Small intestine (tissue), 7 donors: ENCODE data around the gene FOXP3. TPM values are rescaled to one million over a fixed set of nuclear protein-coding genes. Genes with fewer than 3 reads are reported as not detected.

Source experiments
- DNase-seq, 2 donors: peaks; one replicate each; pipeline versions ENCODE4 v3.0.0 to v3.0.0-alpha.2; 2013
- FAIRE-seq: peaks from 2 replicates; lab custom pipeline; 2012; peaks lifted over from hg19 to GRCh38; lab: Jason Lieb, UNC
- H3K27ac ChIP-seq, 3 donors: one replicate each; pipeline ENCODE4 v1.5.1; 2013; ENCODE audit warnings: low read length in 2 of 3, mild to moderate bottlenecking in 2 of 3, control low read depth in 1 of 3, inconsistent platforms in 1 of 3, low read depth in 1 of 3, moderate library complexity in 1 of 3
- H3K27me3 ChIP-seq, 3 donors: one replicate each; pipeline ENCODE4 v1.6.1; 2013; ENCODE audit warnings: low read length in 3 of 3, inconsistent platforms in 1 of 3; ENCODE audit not compliant: control insufficient read depth in 3 of 3, insufficient read depth in 3 of 3
- H3K36me3 ChIP-seq, 3 donors: one replicate each; pipeline ENCODE4 v1.6.1; 2013; ENCODE audit warnings: low read length in 3 of 3, inconsistent platforms in 1 of 3, low read depth in 1 of 3, mild to moderate bottlenecking in 1 of 3, moderate library complexity in 1 of 3; ENCODE audit not compliant: control insufficient read depth in 3 of 3, insufficient read depth in 2 of 3
- H3K4me1 ChIP-seq, 3 donors: one replicate each; pipeline ENCODE4 v1.6.1; 2013; ENCODE audit warnings: low read length in 2 of 3, inconsistent platforms in 1 of 3, low read depth in 1 of 3, mild to moderate bottlenecking in 1 of 3, moderate library complexity in 1 of 3; ENCODE audit not compliant: control insufficient read depth in 3 of 3, insufficient read depth in 2 of 3
- H3K4me3 ChIP-seq, 3 donors: one replicate each; pipeline ENCODE4 v1.5.1; 2013; ENCODE audit warnings: low read length in 3 of 3, control low read depth in 1 of 3, inconsistent platforms in 1 of 3, low read depth in 1 of 3, mild to moderate bottlenecking in 1 of 3, moderate library complexity in 1 of 3
- H3K9me3 ChIP-seq, 2 donors: one replicate each; pipeline ENCODE4 v1.6.1; 2013; ENCODE audit warnings: low read depth in 1 of 2, low read length in 1 of 2; ENCODE audit not compliant: control insufficient read depth in 2 of 2, insufficient read depth in 1 of 2
- WGBS, 3 donors: extraction: QIAGEN DNeasy Blood & Tissue Kit; methylation state at CpG; one replicate each; pipeline ENCODE4 v1.1.7; 2013; 5-methylcytosine and 5-hydroxymethylcytosine counted together
- polyA plus RNA-seq, 4 donors: library from polyadenylated mRNA; stranded (reverse) in 3 of 4; unstranded in 1 of 4; fragments of 200-250 nt in 3 of 4; fragments of 120-200 nt in 1 of 4; gene quantifications; one replicate each; pipeline versions ENCODE4 v1.2.1 to v1.2.3, GENCODE V29; 2013
- donor health status: healthy with polysubstance abuse.
- donor health status: control.
- donor health status: control.
- donor health status: Bipolar disorder and iron deficiency.
- donor health status: healthy.

FOXP3 gene
- polyA plus RNA-seq, 4 donors: 0.31 to 0.47 TPM; not detected in 2

- H3K4me3 ChIP-seq: no peak overlapping the region
- H3K4me1 ChIP-seq: no peaks in the 10 kb centered on the region
- H3K27ac ChIP-seq: no peak overlapping the region
- 91 to 93% (median 92%) methylated on average over 14 to 17 of the region's 17 CpGs for WGBS, 3 donors
- DNase-seq: no peak
- no peaks in the 10 kb centered on the region for H3K27me3 ChIP-seq
- FAIRE-seq: no peak
- no peaks in the 10 kb centered on the region for H3K36me3 ChIP-seq
- H3K9me3 ChIP-seq: no peaks in the 10 kb centered on the region
Measured at GRCh38 chrX:49260221-49260985, 4.1 kb downstream of the FOXP3 start.

GRCh38 chrX:49258749-49259124 is 5.8 kb downstream of the FOXP3 start:
- Histone ChIP-seq H3K9me3 (no peaks in the 10 kb centered on the region), H3K4me3 (no peak overlapping the region), H3K27ac (no peak overlapping the region), H3K27me3 (no peaks in the 10 kb centered on the region), H3K36me3 (no peaks in the 10 kb centered on the region), H3K4me1 (no peaks in the 10 kb centered on the region)
- DNase-seq: no peak
- 45 to 85% (median 70%) methylated on average over 5 of the region's 5 CpGs for WGBS, 3 donors
- FAIRE-seq: no peak

GRCh38 chrX:49257846-49258748 is 6.4 kb downstream of the FOXP3 start:
- DNase-seq (no peak), FAIRE-seq (no peak)
- Histone ChIP-seq H3K27me3 (no peaks in the 10 kb centered on the region), H3K36me3 (no peaks in the 10 kb centered on the region), H3K27ac (no peak overlapping the region), H3K4me1 (no peaks in the 10 kb centered on the region), H3K4me3 (no peak overlapping the region), H3K9me3 (no peaks in the 10 kb centered on the region)
- 43 to 70% (median 55%) methylated on average over 17 to 20 of the region's 20 CpGs for WGBS, 3 donors

GRCh38 chrX:49257074-49257790 is 7.3 kb downstream of the FOXP3 start:
- FAIRE-seq (no peak), DNase-seq (no peak)
- Histone ChIP-seq H3K27ac (no peak overlapping the region), H3K27me3 (no peaks in the 10 kb centered on the region), H3K4me3 (no peak overlapping the region), H3K9me3 (no peaks in the 10 kb centered on the region), H3K4me1 (no peaks in the 10 kb centered on the region), H3K36me3 (no peaks in the 10 kb centered on the region)
- 74 to 77% (median 74%) methylated on average over 8 to 14 of the region's 14 CpGs for whole genome bisulfite sequencing, 3 donors

GRCh38 chrX:49256268-49256995 is 8.1 kb downstream of the FOXP3 start:
- WGBS, 3 donors: 75 to 88% (median 82%) methylated on average over 8 to 9 of the region's 9 CpGs
- no peaks in the 10 kb centered on the region for H3K4me1 ChIP-seq
- no peaks in the 10 kb centered on the region for H3K27me3 ChIP-seq
- no peak overlapping the region for H3K4me3 ChIP-seq
- H3K36me3 ChIP-seq: no peaks in the 10 kb centered on the region
- H3K27ac ChIP-seq: no peak overlapping the region
- DNase-seq (no peak), FAIRE-seq (no peak)
- H3K9me3 ChIP-seq: no peaks in the 10 kb centered on the region

- no peak for DNase-seq
- H3K27ac ChIP-seq: no peak overlapping the region
- no peaks in the 10 kb centered on the region for H3K27me3 ChIP-seq
- 81 to 94% (median 92%) methylated on average over 5 to 7 of the region's 7 CpGs for WGBS, 3 donors
- no peak for FAIRE-seq
- H3K36me3 ChIP-seq: peaks cover 0 to 5% (median 0%) of the 10 kb centered on the region in 3 donors
- no peaks in the 10 kb centered on the region for H3K9me3 ChIP-seq
- no peak overlapping the region for H3K4me3 ChIP-seq
- no peaks in the 10 kb centered on the region for H3K4me1 ChIP-seq
Measured at GRCh38 chrX:49254639-49255038, 9.9 kb downstream of the FOXP3 start.

- WGBS, 3 donors: 86 to 94% (median 90%) methylated on average over 11 to 13 of the region's 13 CpGs
- DNase-seq (no peak), FAIRE-seq (no peak)
- peaks cover 0 to 34% (median 0%) of the 10 kb centered on the region in 3 donors for H3K36me3 ChIP-seq
- H3K27ac ChIP-seq: no peak overlapping the region
- H3K4me3 ChIP-seq: no peak overlapping the region
- no peaks in the 10 kb centered on the region for H3K4me1 ChIP-seq
- H3K9me3 ChIP-seq: no peaks in the 10 kb centered on the region
- H3K27me3 ChIP-seq: no peaks in the 10 kb centered on the region
Measured at GRCh38 chrX:49251325-49251724, 13.2 kb downstream of the FOXP3 start.
